A673 (cell line): ENCODE results near the gene TMEM14C. TPM values are rescaled to one million over a fixed set of nuclear protein-coding genes. Genes with fewer than 3 reads are reported as not detected.

Experiments used
- BruUV-seq: library from RNA; stranded (reverse); fragments of 400-500 nt; replicated peaks from 2 replicates; lab custom pipeline; 2021; lab: Mats Ljungman, UMichigan
- CTCF ChIA-PET: fragments of 300-600 bp; sonication (Branson Sonifier 250); formaldehyde crosslinking; loops from one replicate; lab custom pipeline; 2022; ENCODE audit warnings: antibody characterized with exemption; lab: Charles Lee
- POLR2A ChIA-PET: fragments of 300-600 bp; sonication (Branson Sonifier 250); formaldehyde crosslinking; loops from one replicate; lab custom pipeline; 2022; ENCODE audit warnings: antibody characterized with exemption; ENCODE audit not compliant: low non-redundant PET; lab: Charles Lee
- DNase-seq: peaks from one replicate; pipeline ENCODE4 v3.0.0-alpha.2; 2015; ENCODE audit warnings: low spot score
- H3K27ac ChIP-seq: fragments of 200-600 bp; sonication (generic); 2 replicates; pipeline ENCODE4 v1.5.1; 2016; ENCODE audit warnings: mixed run types, low read depth, mild to moderate bottlenecking, mixed read lengths, antibody characterized with exemption, low read length; ENCODE audit not compliant: poor library complexity, severe bottlenecking
- H3K27me3 ChIP-seq: fragments of 200-600 bp; sonication (generic); replicated peaks from 2 replicates; pipeline ENCODE4 v1.6.1; 2017; ENCODE audit warnings: mixed run types, low read depth, mild to moderate bottlenecking, mixed read lengths, antibody characterized with exemption, low read length; ENCODE audit not compliant: insufficient read depth, poor library complexity
- H3K36me3 ChIP-seq: fragments of 200-600 bp; sonication (generic); 2 replicates; pipeline ENCODE4 v1.6.1; 2016; ENCODE audit warnings: mixed run types, mild to moderate bottlenecking, mixed read lengths, antibody characterized with exemption, low read length; ENCODE audit not compliant: insufficient read depth, poor library complexity, severe bottlenecking
- H3K4me1 ChIP-seq: fragments of 200-600 bp; sonication (generic); 2 replicates; pipeline ENCODE4 v1.6.1; 2017; ENCODE audit warnings: mixed run types, mild to moderate bottlenecking, mixed read lengths, antibody characterized with exemption, low read length; ENCODE audit not compliant: insufficient read depth, poor library complexity, severe bottlenecking
- H3K4me3 ChIP-seq: fragments of 200-600 bp; sonication (generic); 2 replicates; pipeline ENCODE4 v1.5.1; 2016; ENCODE audit warnings: low read depth, mixed run types, mild to moderate bottlenecking, mixed read lengths, low read length; ENCODE audit not compliant: poor library complexity, severe bottlenecking
- H3K9me3 ChIP-seq: fragments of 200-600 bp; sonication (generic); 2 replicates; pipeline ENCODE4 v1.6.1; 2016; ENCODE audit warnings: mixed run types, low read depth, mild to moderate bottlenecking, mixed read lengths, antibody characterized with exemption, low read length; ENCODE audit not compliant: poor library complexity, severe bottlenecking
- CTCF ChIP-seq: fragments of 300-800, 200-600 bp; sonication (generic); conservative IDR thresholded peaks from 2 replicates; pipeline ENCODE4 v1.5.1; 2017; ENCODE audit warnings: low read depth, mild to moderate bottlenecking, antibody characterized with exemption, low read length, moderate library complexity, mixed read lengths
- EZH2 ChIP-seq: fragments of 200-600 bp; sonication (generic); IDR thresholded peaks from 2 replicates; pipeline ENCODE4 v1.6.1; 2017; ENCODE audit warnings: borderline replicate concordance, low read depth, mild to moderate bottlenecking, mixed read lengths, antibody characterized with exemption, low read length; ENCODE audit not compliant: poor library complexity, severe bottlenecking
- intact Hi-C: fragments of 100-400 bp; cut with micrococcal nuclease; formaldehyde crosslinking; loops from one replicate; pipeline ENCODE4 v1.10.0; 2022; ENCODE audit not compliant: unreplicated experiment
- total RNA-seq: library from RNA; stranded (reverse); gene quantifications from 2 replicates; pipeline ENCODE4 v1.2.3, GENCODE V29; 2021

The TMEM14C gene
- total RNA-seq, 1 experiment from 2014 or later, result 68.3 TPM

DNA sequence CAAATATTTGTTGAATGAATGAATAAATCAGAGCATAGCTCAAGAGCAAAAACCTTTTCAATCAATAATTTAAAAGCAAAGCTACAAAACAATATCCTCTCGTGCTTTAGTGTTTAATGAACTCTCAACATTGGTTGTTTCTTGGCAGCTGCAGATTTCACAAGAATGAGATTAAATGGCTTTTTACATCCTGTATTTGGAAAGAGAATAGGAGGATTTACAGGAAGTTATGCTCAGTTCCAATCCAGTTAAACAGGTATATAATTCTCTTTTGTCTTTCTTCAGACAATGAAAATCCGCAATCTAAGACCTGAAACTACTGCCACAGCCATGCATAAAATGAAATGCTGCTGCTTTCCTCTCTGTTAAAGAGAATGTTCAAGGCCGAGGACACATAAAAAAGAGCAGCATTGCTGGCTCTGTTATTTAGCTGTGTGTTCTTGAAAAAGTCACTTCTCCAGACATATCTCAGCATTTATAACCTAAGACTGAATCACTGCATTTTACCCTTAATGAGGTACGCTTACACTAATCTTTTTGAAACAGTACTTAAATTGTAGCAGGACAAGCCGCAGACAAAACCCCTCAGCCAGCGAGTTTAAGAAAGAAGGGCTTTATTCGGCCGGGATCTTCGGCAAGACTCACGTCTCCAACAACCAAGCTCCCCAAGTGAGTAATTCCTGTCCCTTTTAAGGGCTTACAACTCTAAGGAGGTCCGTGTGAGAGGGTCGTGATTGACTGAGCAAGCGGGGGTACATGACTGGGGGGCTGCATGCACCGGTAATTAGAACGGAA lies 32.0 kb upstream of the TMEM14C start:
- H3K27ac ChIP-seq, result no peak overlapping the region
- BruUV-seq, result no TSS peak
- intact Hi-C loops, result no loop called here
- ChIA-PET CTCF (no interaction called here), POLR2A (interaction anchor here (0.9 kb wide), 1 partner anchor 32 kb away, joined by 4 read pairs; the partner anchor contains the start of gene TMEM14C)
- no peaks in the 10 kb centered on the region for H3K9me3 ChIP-seq
- H3K4me1 ChIP-seq, result peaks cover 4% of the 10 kb centered on the region
- peaks cover 29% of the 10 kb centered on the region for H3K27me3 ChIP-seq
- no peak overlapping the region for H3K4me3 ChIP-seq
- TF ChIP-seq EZH2 (no peak), CTCF (no peak)
- DNase-seq, result no peak
- H3K36me3 ChIP-seq, result no peaks in the 10 kb centered on the region

DNA sequence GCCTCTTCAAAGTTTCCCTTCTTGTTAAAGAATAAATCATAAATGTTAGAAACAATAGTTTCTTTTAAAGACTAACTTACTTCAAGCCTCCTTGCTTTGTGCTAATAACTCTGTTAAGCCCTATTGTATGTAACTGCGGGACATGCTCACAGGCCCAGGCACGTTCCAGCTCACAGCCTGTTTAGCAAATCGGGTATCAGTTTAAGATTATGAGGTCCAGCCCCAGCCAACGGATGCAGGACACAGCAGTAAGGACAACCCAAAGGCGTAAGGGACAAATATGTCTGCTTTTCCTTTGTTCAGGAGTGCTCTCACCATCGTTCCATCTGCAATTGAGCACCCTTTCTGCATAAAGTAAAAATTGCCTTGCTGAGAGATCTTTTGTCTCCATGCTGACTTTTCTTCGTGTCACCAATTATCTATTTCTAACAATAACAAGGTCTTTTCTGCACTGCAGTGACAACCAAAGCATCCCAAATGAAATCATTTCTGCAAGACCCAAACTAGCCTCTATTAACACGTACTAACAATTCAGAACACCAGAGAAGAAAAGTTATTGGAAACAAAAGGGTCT lies 29.8 kb upstream of the TMEM14C start:
- no TSS peak for BruUV-seq
- peaks cover 7% of the 10 kb centered on the region for H3K4me1 ChIP-seq
- ChIA-PET CTCF (no interaction called here), POLR2A (no interaction called here)
- no peak for TF ChIP-seq EZH2
- TF ChIP-seq CTCF, result no peak
- H3K4me3 ChIP-seq, result peak overlapping the region; percentile 66
- peaks cover 12% of the 10 kb centered on the region for H3K36me3 ChIP-seq
- intact Hi-C loops, result no loop called here
- peak overlapping the region; percentile 99 for H3K27ac ChIP-seq
- H3K27me3 ChIP-seq, result peaks cover 7% of the 10 kb centered on the region
- H3K9me3 ChIP-seq, result no peaks in the 10 kb centered on the region
- no peak for DNase-seq

DNA sequence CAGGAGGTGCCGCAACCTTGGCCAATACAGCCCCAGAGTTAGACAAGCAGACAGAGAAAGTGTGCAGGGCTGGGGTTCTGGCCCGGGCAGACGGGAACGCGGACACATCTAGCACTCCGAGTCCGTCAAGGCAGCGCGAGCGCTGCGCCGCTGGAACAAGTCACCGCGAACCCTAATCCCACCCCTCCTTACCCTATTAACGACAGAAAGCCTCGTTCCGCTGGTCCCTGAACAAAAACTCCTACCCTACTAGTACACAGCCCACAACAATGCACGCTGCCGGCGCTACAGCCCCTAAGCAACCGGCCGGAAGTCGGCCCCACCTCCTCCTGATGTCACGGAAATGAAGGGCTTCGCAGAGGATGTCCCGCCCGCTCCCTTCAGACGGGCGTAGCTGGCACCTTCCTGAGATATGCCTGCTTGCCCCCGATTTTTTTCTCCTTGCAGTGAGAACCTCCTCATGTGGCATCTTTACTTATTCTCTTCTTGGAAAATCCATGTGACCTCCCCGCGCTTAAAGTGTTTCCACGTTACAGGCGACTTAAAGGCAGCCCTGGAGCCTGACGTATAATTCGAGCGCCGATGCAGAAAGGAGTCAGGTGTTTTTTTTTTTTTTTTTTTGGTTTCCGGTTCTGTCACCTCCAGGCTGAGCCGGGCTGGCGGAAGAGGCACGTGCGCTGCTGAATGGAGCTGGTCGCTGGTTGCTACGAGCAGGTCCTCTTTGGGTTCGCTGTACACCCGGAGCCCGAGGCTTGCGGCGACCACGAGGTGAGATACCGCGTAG lies 28.4 kb upstream of the TMEM14C start, which contains the start of the genes C6orf52 and PAK1IP1:
TSS of gene C6orf52 (minus strand) at position 315 of the 784 bp plus-strand sequence. CDS start 7,066 bp downstream, outside the sequence.
TSS of gene PAK1IP1 (plus strand) at position 671 of the 784 bp plus-strand sequence. CDS start at position 685, 14 bp downstream.
- BruUV-seq, result TSS peak; percentile 90
- no peak for TF ChIP-seq EZH2
- TF ChIP-seq CTCF, result no peak
- Histone ChIP-seq H3K27me3 (no peaks in the 10 kb centered on the region), H3K36me3 (peaks cover 16% of the 10 kb centered on the region), H3K9me3 (no peaks in the 10 kb centered on the region), H3K4me1 (peaks cover 7% of the 10 kb centered on the region), H3K27ac (peak within 1 kb of the TSS; percentile 99), H3K4me3 (peak within 1 kb of the TSS; percentile 66)
- CTCF ChIA-PET, result interaction anchor here (0.5 to 0.6 kb wide), 2 partner anchors 65 to 282 kb away, joined by 3 to 5 read pairs; no protein-coding TSS in a partner anchor
- DNase-seq, result peak; percentile 97
- intact Hi-C loops, result no loop called here
- POLR2A ChIA-PET, result interaction anchor here (0.6 to 0.7 kb wide), 3 partner anchors 29 to 168 kb away, joined by 4 to 12 read pairs (median 8); no protein-coding TSS in a partner anchor
